HG03354 (cell line): ENCODE measurements around the gene SLC2A4RG.

Experiments
- ATAC-seq: cut with Tn5 transposase; IDR thresholded peaks from one replicate; pipeline ENCODE4 v1.9.1; 2021; ENCODE audit warnings: mild to moderate bottlenecking; ENCODE audit not compliant: unreplicated experiment, poor library complexity, severe bottlenecking

SLC2A4RG gene, protein sequence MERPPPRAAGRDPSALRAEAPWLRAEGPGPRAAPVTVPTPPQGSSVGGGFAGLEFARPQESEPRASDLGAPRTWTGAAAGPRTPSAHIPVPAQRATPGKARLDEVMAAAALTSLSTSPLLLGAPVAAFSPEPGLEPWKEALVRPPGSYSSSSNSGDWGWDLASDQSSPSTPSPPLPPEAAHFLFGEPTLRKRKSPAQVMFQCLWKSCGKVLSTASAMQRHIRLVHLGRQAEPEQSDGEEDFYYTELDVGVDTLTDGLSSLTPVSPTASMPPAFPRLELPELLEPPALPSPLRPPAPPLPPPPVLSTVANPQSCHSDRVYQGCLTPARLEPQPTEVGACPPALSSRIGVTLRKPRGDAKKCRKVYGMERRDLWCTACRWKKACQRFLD

DNA sequence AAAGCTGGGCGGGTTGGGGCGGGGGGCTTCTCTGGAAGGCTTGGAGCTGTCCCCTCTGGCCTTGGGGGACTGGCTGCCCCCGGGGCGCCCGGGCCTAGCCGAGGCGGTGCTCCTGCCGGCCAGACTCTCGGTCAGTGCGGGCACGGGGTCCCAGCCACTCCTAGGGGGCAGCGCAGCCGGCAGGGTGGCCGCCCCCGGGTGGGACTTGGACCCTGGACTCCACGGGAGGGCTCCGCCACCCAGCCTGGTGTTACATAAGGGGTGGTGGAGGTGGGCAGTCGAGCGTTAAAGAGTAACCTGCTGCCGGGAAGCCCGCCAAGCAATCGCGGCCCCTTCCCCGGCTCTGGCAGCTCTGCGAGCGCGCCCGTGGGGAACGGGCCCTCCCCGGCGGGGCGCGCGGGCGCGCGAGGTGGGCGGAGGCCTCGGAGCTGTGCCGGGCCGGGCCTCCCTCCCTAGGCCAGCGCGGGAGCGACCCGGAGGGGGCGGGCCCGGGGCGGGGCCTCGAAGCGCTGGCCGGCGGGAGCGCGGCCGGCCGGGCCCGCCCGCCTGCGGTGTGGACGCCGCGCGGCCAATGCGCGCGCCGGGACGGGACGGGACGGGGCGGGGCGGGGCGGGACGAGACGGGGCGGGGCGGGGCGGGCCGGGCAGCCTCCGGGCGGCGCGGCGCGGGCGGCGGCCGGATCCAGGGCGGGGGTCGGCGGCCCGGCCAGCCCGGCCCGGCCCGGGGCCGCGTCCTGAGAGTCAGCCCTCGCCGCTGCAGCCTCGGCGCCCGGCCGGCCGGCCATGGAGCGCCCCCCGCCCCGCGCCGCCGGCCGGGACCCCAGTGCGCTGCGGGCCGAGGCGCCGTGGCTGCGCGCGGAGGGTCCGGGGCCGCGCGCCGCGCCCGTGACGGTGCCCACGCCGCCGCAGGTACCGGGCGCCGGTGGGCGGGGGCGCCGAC is at the start of gene SLC2A4RG:
Gene SLC2A4RG (plus strand): TSS at position 647 of the 940 bp plus-strand sequence. CDS start 137 bp downstream, at position 784.
- peak; percentile 38 for ATAC-seq

DNA sequence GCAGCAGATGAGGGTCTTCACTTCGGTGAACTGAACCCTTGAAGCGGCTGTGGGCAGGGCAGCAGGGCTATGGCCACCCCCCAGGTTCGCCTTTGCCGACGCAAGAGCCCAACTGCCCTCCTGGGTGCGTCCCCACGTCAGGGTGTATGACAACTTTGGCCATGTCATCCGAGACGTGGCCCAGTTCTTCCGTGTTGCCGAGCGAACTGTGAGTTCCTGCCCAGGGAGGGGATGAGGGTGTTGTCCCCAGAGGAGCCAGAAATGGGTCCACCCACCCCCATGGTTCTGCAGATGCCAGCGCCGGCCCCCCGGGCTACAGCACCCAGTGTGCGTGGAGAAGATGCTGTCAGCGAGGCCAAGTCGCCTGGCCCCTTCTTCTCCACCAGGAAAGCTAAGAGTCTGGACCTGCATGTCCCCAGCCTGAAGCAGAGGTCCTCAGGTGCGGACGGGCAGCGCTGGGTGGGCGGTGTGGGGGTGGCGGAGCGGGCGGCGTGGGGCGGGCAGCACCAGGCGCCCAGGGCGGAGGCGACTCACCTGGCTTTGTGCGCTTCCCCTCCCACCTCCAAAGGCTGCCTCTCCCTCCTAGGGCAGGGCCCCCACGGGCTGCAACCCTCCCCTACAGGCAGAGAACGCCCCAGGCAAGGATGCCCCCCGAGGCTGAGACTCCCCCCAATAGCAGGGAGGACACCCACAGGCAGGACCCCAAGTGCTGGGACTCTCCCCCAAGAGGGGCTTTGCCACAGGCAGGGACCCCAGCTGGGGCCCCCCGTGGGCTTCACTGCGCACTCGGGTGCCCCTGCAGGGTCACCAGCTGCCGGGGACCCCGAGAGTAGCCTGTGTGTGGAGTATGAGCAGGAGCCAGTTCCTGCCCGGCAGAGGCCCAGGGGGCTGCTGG is 49.3 kb upstream of the SLC2A4RG start:
- no peak for ATAC-seq

DNA sequence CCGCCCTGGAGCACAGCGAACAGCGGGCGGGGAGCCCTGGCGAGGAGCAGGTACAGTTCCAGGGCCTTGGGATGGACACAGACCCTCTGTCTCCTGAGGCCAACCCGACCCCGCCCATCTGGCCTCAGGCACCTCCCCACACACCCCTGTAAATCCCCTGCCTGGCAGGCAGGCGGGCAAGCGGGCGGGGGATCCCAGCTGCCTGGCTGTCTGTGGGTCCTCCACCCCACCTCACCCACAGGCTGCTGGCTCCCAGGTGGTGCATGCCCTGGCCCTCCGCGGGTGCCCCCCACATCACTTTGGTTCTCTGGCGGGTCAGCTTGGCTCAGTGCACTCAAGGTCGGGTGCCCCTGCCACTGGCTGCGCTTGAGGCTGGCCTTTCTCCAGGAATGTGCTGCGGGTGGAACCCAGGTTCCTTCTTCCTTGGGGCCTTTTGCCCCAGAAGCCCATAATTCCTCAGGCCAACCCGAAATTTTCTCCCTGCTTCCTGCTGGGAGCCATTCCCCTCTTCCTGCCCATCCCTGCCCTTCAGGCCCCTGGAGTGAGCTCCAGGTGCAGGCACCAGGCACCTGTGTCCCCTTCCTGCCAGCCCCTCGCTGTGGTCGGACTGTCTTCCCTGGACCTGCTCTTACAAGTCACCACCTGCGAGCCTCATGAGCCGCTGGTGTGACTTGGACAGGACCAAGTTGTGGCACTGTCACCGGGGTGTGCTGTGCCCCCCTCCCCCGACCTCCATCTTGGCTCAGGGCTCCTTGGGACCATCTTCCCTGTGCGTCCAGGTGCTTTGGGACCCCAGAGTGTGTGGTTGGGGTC is 48.5 kb upstream of the SLC2A4RG start:
- ATAC-seq = no peak

DNA sequence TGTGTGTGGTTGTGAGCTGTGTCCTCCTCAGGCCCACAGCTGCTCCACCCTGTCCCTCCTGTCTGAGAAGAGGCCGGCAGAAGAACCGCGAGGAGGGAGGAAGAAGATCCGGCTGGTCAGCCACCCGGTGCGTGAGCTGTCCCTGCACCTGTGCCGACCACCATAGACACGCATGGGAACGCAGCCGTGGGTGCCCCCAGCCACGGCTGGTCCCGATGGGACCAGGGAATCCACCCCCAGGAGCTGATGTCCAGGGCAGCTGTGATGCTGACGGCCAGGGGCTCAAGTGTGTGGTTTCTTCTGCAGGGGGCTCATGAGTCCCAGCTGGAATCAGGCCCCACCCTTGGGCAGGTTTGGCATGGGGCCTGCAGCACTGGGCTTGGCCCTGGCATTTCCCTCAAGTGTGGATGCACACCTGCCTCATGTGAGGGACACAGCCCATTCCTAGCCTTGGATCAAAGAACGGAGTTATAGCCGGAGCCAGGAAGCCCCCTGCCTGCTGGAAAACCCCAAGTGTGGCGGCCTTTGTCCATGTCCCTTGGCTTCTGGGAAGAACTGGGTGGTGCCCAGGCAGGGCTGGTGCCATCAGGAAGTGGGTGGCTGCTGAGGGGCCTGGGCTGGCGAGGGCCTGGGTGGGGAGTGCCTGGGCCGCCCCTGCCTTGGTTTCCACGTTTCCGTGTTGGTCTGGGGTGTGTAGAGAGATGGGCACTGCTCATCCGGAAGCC is 47.7 kb upstream of the SLC2A4RG start:
- no peak for ATAC-seq

DNA sequence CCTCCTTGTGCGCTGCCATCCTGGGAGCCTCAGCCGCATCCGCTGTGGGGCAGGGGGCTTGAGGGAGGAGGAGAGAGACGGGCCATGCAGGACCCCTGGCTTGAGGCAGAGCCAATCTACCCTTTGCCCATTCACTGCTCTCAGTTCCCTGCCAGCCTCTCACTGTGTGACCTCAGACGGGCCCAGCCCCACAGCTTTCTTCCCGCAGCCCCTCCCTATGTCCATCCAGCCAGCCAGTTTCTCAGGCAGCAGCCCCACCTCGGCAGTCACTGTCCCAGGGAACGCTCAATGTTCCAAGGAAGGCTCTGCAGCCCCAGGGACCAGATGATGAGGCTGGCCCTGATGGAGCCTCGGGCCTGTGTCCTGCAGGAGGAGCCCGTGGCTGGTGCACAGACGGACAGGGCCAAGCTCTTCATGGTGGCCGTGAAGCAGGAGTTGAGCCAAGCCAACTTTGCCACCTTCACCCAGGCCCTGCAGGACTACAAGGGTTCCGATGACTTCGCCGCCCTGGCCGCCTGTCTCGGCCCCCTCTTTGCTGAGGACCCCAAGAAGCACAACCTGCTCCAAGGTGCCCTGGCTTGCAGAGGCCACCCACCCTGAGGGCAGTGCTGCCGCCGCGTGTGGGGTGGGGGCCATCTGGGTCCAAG is 47.0 kb upstream of the SLC2A4RG start:
- no peak for ATAC-seq

DNA sequence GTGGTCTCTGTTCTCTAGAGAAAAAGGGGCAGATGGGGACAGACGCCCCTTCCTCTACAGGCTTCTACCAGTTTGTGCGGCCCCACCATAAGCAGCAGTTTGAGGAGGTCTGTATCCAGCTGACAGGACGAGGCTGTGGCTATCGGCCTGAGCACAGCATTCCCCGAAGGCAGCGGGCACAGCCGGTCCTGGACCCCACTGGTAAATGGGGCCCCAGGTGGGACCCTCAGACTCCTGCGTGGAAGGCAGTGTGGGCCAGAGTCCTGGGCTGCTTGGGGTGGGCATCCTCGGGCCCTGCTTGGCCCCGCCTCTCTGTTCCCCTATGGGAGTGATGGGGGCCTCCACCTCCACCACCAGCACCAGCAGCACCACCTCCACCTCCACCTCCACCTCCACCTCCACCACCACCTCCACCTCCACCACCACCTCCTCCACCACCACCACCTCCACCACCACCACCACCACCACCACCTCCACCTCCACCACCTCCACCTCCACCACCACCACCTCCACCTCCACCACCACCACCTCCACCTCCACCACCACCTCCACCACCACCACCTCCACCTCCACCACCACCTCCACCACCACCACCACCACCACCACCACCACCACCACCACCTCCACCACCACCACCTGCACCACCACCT is 46.4 kb upstream of the SLC2A4RG start:
- no peak for ATAC-seq

DNA sequence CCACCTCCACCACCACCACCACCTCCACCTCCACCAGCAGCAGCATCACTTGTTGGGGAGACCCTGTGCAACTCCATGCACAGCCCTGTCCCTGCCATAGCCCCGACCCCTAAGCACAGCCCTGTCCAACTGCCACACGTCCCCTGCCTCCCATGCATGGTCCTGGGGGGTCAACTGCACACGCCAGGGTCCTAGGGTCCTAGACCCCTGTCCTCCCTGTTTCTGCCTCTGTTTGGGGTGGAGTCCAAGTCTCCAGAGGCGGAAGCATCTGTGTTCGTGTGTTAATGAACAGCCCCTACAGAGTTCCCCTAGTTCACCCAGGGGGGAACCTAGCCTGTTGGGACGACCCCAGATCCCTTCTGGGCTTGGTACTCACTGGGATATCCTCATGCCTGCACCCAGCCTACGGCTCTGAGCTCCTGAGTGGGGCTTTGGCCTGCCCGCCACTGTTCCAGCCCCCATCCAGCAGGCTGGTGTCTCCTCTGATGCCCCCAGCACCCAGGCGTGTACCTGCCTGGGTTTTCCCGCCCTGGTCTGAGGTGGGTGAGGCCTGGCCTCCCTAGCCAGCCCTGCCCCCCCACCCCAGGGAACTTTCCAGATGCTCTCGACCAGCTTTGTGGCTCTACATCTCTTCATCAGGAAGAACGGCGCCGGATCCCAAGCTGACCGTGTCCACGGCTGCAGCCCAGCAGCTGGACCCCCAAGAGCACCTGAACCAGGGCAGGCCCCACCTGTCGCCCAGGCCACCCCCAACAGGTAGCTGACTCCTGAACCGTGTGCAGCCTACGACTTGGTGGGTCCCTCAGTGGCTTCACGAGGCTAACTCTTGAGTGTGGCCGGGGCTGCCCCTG is 45.6 kb upstream of the SLC2A4RG start:
- no peak for ATAC-seq

DNA sequence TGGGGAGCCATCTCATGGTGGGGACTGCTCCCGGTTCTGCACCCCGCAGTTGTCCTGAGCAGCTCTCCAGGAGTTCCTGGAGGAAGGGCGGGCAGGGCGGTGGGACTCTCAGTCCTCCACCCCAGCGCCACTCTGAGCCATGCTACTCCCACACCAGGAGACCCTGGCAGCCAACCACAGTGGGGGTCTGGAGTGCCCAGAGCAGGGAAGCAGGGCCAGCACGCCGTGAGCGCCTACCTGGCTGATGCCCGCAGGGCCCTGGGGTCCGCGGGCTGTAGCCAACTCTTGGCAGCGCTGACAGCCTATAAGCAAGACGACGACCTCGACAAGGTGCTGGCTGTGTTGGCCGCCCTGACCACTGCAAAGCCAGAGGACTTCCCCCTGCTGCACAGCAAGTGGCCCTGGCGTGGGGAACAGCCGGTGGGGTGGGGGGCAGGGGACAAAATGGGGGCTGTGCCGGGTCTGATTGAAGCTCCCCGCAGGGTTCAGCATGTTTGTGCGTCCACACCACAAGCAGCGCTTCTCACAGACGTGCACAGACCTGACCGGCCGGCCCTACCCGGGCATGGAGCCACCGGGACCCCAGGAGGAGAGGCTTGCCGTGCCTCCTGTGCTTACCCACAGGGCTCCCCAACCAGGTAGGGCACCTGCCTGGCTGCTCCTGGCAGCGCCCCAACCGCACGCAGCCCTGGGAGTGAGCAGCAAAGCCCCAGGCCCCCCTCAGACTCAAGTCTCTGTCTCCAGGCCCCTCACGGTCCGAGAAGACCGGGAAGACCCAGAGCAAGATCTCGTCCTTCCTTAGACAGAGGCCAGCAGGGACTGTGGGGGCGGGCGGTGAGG is 44.8 kb upstream of the SLC2A4RG start:
- ATAC-seq = no peak

DNA sequence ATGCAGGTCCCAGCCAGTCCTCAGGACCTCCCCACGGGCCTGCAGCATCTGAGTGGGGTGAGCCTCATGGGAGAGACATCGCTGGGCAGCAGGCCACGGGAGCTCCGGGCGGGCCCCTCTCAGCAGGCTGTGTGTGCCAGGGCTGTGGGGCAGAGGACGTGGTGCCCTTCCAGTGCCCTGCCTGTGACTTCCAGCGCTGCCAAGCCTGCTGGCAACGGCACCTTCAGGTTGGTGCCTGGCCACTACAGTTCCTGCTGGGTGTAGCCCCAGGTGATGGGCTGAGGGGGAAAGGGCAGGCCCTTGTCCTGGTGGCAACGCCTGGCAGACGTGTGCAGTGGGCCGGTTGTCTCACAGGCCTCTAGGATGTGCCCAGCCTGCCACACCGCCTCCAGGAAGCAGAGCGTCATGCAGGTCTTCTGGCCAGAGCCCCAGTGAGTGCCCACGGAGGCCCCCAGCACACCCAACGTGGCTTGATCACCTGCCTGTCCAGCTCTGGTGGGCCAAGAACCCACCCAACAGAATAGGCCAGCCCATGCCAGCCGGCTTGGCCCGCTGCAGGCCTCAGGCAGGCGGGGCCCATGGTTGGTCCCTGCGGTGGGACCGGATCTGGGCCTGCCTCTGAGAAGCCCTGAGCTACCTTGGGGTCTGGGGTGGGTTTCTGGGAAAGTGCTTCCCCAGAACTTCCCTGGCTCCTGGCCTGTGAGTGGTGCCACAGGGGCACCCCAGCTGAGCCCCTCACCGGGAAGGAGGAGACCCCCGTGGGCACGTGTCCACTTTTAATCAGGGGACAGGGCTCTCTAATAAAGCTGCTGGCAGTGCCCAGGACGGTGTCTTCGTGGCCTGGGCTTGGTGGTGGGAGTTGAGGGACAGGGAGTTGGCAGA is 43.9 kb upstream of the SLC2A4RG start:
- ATAC-seq = no peak

DNA sequence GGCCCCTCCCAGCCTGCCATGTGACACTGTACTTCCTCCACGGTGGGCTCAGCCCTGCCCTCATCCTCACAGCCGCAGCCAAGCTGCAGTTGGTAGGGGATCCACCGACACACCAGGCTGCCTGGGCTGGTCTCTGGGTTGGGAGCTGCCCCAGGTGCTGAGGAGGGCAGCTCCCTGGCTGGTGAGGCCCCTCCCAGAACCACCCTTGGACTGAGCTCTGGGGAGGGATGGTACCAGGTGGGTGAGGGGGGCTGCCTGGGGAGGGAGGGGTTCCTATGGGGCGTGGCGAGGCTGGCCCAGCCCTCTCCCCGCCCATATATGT is 43.3 kb upstream of the SLC2A4RG start:
- no peak for ATAC-seq

DNA sequence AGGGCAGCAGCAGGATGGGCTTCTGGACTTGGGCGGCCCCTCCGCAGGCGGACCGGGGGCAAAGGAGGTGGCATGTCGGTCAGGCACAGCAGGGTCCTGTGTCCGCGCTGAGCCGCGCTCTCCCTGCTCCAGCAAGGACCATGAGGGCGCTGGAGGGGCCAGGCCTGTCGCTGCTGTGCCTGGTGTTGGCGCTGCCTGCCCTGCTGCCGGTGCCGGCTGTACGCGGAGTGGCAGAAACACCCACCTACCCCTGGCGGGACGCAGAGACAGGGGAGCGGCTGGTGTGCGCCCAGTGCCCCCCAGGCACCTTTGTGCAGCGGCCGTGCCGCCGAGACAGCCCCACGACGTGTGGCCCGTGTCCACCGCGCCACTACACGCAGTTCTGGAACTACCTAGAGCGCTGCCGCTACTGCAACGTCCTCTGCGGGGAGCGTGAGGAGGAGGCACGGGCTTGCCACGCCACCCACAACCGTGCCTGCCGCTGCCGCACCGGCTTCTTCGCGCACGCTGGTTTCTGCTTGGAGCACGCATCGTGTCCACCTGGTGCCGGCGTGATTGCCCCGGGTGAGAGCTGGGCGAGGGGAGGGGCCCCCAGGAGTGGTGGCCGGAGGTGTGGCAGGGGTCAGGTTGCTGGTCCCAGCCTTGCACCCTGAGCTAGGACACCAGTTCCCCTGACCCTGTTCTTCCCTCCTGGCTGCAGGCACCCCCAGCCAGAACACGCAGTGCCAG is 42.8 kb upstream of the SLC2A4RG start, which contains the start of gene TNFRSF6B:
Gene TNFRSF6B (plus strand): TSS at position 25 of the 729 bp plus-strand sequence. CDS start 116 bp downstream, at position 141.
- ATAC-seq = no peak

DNA sequence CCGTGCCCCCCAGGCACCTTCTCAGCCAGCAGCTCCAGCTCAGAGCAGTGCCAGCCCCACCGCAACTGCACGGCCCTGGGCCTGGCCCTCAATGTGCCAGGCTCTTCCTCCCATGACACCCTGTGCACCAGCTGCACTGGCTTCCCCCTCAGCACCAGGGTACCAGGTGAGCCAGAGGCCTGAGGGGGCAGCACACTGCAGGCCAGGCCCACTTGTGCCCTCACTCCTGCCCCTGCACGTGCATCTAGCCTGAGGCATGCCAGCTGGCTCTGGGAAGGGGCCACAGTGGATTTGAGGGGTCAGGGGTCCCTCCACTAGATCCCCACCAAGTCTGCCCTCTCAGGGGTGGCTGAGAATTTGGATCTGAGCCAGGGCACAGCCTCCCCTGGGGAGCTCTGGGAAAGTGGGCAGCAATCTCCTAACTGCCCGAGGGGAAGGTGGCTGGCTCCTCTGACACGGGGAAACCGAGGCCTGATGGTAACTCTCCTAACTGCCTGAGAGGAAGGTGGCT is 42.2 kb upstream of the SLC2A4RG start:
- no peak for ATAC-seq

DNA sequence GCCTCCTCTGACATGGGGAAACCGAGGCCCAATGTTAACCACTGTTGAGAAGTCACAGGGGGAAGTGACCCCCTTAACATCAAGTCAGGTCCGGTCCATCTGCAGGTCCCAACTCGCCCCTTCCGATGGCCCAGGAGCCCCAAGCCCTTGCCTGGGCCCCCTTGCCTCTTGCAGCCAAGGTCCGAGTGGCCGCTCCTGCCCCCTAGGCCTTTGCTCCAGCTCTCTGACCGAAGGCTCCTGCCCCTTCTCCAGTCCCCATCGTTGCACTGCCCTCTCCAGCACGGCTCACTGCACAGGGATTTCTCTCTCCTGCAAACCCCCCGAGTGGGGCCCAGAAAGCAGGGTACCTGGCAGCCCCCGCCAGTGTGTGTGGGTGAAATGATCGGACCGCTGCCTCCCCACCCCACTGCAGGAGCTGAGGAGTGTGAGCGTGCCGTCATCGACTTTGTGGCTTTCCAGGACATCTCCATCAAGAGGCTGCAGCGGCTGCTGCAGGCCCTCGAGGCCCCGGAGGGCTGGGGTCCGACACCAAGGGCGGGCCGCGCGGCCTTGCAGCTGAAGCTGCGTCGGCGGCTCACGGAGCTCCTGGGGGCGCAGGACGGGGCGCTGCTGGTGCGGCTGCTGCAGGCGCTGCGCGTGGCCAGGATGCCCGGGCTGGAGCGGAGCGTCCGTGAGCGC is 41.6 kb upstream of the SLC2A4RG start:
- no peak for ATAC-seq
